GM19324 (cell line): ENCODE results near the gene SPINK9.

Experiments
- ATAC-seq: cut with Tn5 transposase; IDR thresholded peaks from one replicate; pipeline ENCODE4 v1.9.1; 2021; ENCODE audit warnings: mild to moderate bottlenecking, moderate library complexity; ENCODE audit not compliant: unreplicated experiment, low FRiP score

Gene SPINK9

DNA sequence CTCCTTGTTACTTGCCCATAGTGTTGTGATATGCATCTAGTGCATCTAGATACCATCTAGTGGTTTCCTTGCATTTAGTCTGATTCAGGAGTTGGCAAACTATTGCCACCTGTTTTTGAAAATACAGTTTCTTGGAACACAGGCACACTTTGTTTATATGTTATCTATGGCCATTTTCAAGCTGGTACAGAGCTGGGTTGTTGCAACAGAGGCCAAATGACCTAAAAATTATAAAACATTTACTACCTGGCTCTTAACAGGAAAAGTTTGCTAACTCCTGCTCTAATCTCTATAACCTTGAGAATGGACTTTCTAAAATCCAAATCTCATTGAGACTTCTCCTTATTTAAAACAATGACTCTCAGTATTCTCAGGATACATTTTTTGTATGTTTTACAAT, 29.0 kb downstream of the SPINK9 start:
- ATAC-seq = no peak

DNA sequence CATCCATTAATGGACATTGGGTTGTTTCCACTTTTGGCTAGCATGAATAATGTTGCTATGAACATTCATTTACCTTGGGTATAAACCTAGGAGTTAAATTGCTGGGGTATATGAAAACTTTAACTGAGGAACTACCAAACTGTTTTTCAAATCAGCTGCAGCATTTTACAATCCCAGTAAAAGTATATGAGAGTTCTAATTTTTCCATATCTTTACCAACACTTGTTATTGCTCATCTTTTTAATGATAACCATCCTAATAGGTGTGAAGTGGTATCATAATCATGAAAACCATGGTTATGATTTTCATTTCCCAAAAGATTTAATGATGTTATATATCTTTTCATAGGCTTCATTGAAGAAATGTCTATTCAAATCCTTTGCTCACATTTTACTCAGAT, 32.9 kb downstream of the SPINK9 start:
- ATAC-seq = no peak

DNA sequence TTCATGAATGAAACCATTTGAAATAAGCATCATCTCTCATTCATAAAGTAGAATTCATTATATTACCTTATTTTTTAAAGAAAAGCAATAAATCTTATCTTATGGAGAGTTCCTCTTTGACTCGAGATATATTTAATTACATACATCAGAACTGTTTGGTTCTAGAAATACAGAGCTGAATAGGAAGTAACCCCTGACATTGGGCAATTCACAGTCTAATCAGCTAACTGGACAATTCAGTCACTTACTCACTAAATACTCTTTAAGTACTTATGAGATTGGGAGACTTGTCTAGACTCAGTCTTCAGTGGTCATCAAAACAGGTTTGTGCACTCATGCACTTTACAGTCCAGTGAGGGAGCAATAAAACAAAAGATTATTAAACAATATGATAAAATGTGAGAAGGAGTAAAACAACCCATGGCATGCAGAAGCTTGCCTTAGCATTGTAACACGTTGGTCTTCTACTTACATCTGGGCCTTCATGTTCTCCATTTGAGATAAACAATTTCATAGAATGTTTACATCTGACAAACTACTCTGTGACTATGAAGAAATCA, 36.9 kb downstream of the SPINK9 start:
- ATAC-seq = no peak

GRCh38 chr5:148372893-148373292, 37.5 kb downstream of the SPINK9 start:
- ATAC-seq = no peak

GRCh38 chr5:148374690-148375360, 39.5 kb downstream of the SPINK9 start:
- no peak for ATAC-seq

DNA sequence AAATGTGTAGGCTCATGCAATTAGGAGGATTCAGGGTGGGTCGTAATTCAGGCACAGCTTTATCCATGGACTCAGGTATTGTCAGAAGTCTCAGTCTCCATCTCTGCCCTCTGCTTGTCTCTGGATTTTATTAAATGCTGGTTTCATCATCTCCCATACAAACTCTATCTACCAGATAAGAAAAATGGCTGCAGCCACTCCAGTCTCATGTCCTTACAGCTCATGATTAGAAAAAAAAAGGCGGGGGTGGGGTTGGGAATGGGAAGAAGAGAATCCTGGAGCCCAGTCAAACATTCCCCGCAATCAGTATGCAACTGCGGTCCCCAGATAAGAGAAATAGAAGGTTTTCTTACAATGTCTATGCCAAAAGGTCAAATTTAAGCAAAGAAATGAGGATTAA, 40.8 kb downstream of the SPINK9 start:
- ATAC-seq = no peak

- ATAC-seq = no peak
Observed at GRCh38 chr5:148378670-148379069, 43.3 kb downstream of the SPINK9 start.

- ATAC-seq = no peak
Observed at GRCh38 chr5:148379340-148379739, 44.0 kb downstream of the SPINK9 start.

- ATAC-seq = no peak
Observed at GRCh38 chr5:148381906-148382305, 46.5 kb downstream of the SPINK9 start.

DNA sequence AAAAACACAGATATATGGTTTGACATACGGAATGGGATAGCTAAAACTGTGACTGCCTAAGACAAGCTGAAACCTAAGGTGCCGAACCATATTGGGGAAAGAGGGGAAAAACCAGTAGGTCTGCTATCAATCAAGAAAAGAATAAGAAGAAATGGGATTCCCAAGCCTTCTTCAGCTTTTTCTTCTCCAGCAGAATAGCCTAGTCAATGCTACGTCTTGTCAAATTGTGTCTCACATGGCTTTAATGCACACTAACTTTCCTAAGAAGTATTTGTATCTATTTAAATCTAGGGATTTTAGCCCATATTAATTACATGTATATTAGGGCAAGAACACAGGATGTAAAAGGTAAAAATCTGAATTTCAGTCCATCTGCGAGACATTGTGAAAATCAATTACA, 47.6 kb downstream of the SPINK9 start:
- no peak for ATAC-seq

- peak; percentile 100 for ATAC-seq
Observed at GRCh38 chr5:148383564-148384379, 48.4 kb downstream of the SPINK9 start, which contains the start of gene FBXO38. Gene FBXO38, plus strand, starts transcription at chr5:148383958. Its CDS starts 10,819 bp downstream, at chr5:148394777.

GRCh38 chr5:148384380-148384737, 49.0 kb downstream of the SPINK9 start:
- no peak for ATAC-seq

- ATAC-seq = no peak
Observed at GRCh38 chr5:148385094-148385493, 49.7 kb downstream of the SPINK9 start.

DNA sequence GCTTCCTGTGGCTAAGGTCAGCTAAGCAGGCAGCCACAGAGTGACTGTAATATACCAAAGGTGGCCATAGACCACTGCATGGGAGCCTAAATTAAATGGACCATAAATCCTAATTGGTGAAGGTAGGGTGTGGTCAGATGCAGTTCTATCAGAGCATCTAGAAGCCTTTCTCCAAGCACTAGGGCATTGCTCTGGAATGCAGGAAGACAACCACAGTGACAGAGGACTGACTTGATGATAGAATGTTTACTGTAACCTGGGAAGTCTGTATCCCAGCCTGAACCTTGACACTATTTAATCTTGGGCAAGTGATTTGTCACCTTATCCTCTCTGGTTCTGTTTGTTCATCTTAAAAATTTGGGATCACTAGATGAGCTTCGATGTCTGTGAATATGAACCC, 50.7 kb downstream of the SPINK9 start:
- ATAC-seq = no peak

DNA sequence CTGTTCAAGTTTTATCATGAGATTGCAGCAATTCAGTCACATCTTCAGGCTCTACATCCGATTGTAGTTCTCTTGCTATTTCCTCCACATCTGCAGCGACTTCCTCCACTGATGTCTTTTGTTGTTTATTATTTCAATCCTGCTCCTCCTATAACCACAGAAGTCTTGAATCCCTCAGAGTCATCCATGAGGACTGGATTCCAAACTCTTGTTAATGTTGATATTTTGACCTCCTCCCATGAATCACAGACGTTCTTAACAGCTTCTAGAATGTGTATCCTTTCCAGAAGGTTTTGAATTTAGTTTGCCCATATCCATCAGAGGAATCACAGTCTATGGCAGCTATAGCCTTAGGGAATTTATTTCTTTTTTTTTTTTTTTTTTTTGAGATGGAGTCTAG, 52.0 kb downstream of the SPINK9 start:
- no peak for ATAC-seq

- ATAC-seq = no peak
Observed at GRCh38 chr5:148388696-148389095, 53.3 kb downstream of the SPINK9 start.
